GM12878 (cell line): ENCODE measurements around the gene WDHD1. TPM values are rescaled to one million over a fixed set of nuclear protein-coding genes. Genes with fewer than 3 reads are reported as not detected.
"Not testable (repeated sequence)": the region's sequence is repeated elsewhere in the genome, so short reads cannot be mapped to it uniquely, and the experiment has no call there.

Source experiments
- ATAC-seq: fragments of 200-7000 bp; cut with Tn5 transposase; 3 replicates; pipeline ENCODE4 v1.9.1; 2020; ENCODE audit warnings: mild to moderate bottlenecking, moderate library complexity
- BruUV-seq: library from RNA; stranded (reverse); fragments of 400-500 nt; replicated peaks from 2 replicates; lab custom pipeline; 2021; lab: Mats Ljungman, UMichigan
- CTCF ChIA-PET: fragments of 300-600 bp; sonication (Branson Sonifier 250); formaldehyde crosslinking; extraction: SDS; loops from one replicate; lab custom pipeline; 2021; ENCODE audit warnings: inconsistent platforms; lab: Yijun Ruan, JAX
- POLR2A ChIA-PET: fragments of 350-600 bp; formaldehyde crosslinking; extraction: SDS; loops from one replicate; lab custom pipeline; 2021; ENCODE audit warnings: inconsistent platforms; lab: Charles Lee
- RAD21 ChIA-PET: fragments of 300-600 bp; sonication (Branson Sonifier 250); formaldehyde crosslinking; loops from one replicate; lab custom pipeline; 2023; ENCODE audit warnings: antibody characterized with exemption; ENCODE audit not compliant: unreplicated experiment; lab: Charles Lee
- SMC1A ChIA-PET: fragments of 300-600 bp; sonication (Branson Sonifier 250); formaldehyde crosslinking; loops from one replicate; lab custom pipeline; 2023; ENCODE audit not compliant: unreplicated experiment, uncharacterized antibody; lab: Charles Lee
- DNase-seq: peaks from one replicate; pipeline ENCODE4 v3.0.0-alpha.2; 2011; ENCODE audit warnings: low read depth, low spot score
- FAIRE-seq: peaks from 3 replicates; lab custom pipeline; 2011; peaks lifted over from hg19 to GRCh38; lab: Jason Lieb, UNC
- H2AFZ ChIP-seq: 2 replicates; pipeline ENCODE4 v1.6.0; 2011; ENCODE audit warnings: low read depth, low read length, control low read depth; ENCODE audit not compliant: control insufficient read depth
- H3K27ac ChIP-seq: 2 replicates; pipeline ENCODE4 v1.5.1; 2011; ENCODE audit warnings: control low read depth; ENCODE audit not compliant: control insufficient read depth, insufficient read depth
- H3K27me3 ChIP-seq, 2 experiments: replicated peaks in 1 of 2; 2 replicates each; pipeline versions ENCODE4 v1.6.0 to v1.6.1; 2011; ENCODE audit warnings: low read length in 1 of 2; ENCODE audit not compliant: control insufficient read depth in 2 of 2, insufficient read depth in 2 of 2
- H3K36me3 ChIP-seq, 2 experiments: 2 replicates each; pipeline ENCODE4 v1.5.1; 2011; ENCODE audit warnings: low read length in 1 of 2; ENCODE audit not compliant: control insufficient read depth in 2 of 2, insufficient read depth in 2 of 2
- H3K4me1 ChIP-seq: 2 replicates; pipeline ENCODE4 v1.6.1; 2011; ENCODE audit warnings: mild to moderate bottlenecking, low read length, moderate library complexity, mixed read lengths; ENCODE audit not compliant: control insufficient read depth, insufficient read depth
- H3K4me2 ChIP-seq: 2 replicates; pipeline ENCODE4 v1.6.0; 2011; ENCODE audit warnings: control low read depth; ENCODE audit not compliant: control insufficient read depth, insufficient read depth
- H3K4me3 ChIP-seq: fragments of 200-600 bp; sonication (generic); 2 replicates; pipeline ENCODE4 v1.5.1; 2016
- H3K79me2 ChIP-seq: 2 replicates; pipeline ENCODE4 v1.6.0; 2011; ENCODE audit warnings: low read length; ENCODE audit not compliant: control insufficient read depth, insufficient read depth
- H3K9ac ChIP-seq: 2 replicates; pipeline ENCODE4 v1.8.0; 2011; ENCODE audit warnings: low read length, control low read depth, mixed read lengths; ENCODE audit not compliant: control insufficient read depth, insufficient read depth
- H3K9me3 ChIP-seq: replicated peaks from 3 replicates; pipeline ENCODE4 v1.5.1; 2011; ENCODE audit warnings: mild to moderate bottlenecking, low read length; ENCODE audit not compliant: control insufficient read depth, insufficient read depth
- H4K20me1 ChIP-seq: 2 replicates; pipeline ENCODE4 v1.6.0; 2011; ENCODE audit not compliant: control insufficient read depth, insufficient read depth
- GABPA ChIP-seq: IDR thresholded peaks from 2 replicates; pipeline ENCODE4 v1.6.1; 2014; ENCODE audit warnings: antibody characterized with exemption, low read depth, mild to moderate bottlenecking, inconsistent platforms
- POLR2AphosphoS2 ChIP-seq: IDR thresholded peaks from 2 replicates; pipeline ENCODE4 v1.6.1; 2011; ENCODE audit warnings: low read depth, mild to moderate bottlenecking, low read length, improper control_type of control experiment, moderate library complexity
- POLR2AphosphoS5 ChIP-seq: IDR thresholded peaks from 2 replicates; pipeline ENCODE4 v1.6.1; 2011; ENCODE audit warnings: mild to moderate bottlenecking, low read length, inconsistent platforms
- SREBF1 ChIP-seq: IDR thresholded peaks from 2 replicates; pipeline ENCODE4 v1.6.1; 2012; ENCODE audit warnings: mild to moderate bottlenecking, low read length
- TAF1 ChIP-seq: IDR thresholded peaks from 2 replicates; pipeline ENCODE4 v1.6.1; 2011; ENCODE audit warnings: mild to moderate bottlenecking, low read depth, low read length, borderline replicate concordance
- WGBS: methylation state at CpG from one replicate; pipeline ENCODE4 v1.1.6; 2016; ENCODE audit warnings: low lambda C conversion rate; ENCODE audit not compliant: insufficient replicate concordance, insufficient coverage; ENCODE audit errors: missing lambda C conversion rate; 5-methylcytosine and 5-hydroxymethylcytosine counted together
- in situ Hi-C: fragments of 300-500 bp; cut with MboI; formaldehyde crosslinking; loops from 9 replicates; pipeline ENCODE4 v1.14.3; 2018; ENCODE audit warnings: mixed read lengths
- intact Hi-C: fragments of 100-400 bp; cut with micrococcal nuclease; formaldehyde crosslinking; loops from one replicate; pipeline ENCODE4 v1.14.2; 2022; ENCODE audit not compliant: unreplicated experiment
- polyA plus RNA-seq, 11 experiments: library from polyadenylated mRNA; depleted of rRNA in 4 of 11; unstranded in 6 of 11; stranded (reverse) in 5 of 11; fragments of >200 nt; fragmentation: Nextera tagmentation in 4 of 11; fragmentation: Illumina TruSeq in 1 of 11; extraction: Ambion mirVana in 4 of 11; extraction: Trizol in 1 of 11; gene quantifications; 1 replicate in 1 of 11; 2 replicates in 10 of 11; pipeline versions ENCODE4 v1.2.1 to v1.2.3, GENCODE V29; 2011 to 2016; ENCODE audit warnings: inconsistent platforms in 2 of 11, missing spikeins in 2 of 11, low read depth in 1 of 11
- total RNA-seq, 4 experiments: library from RNA; depleted of rRNA in 3 of 4; stranded (reverse); fragments of >200 nt in 3 of 4; fragmentation: Illumina TruSeq in 1 of 4; extraction: Trizol in 1 of 4; gene quantifications; 2 replicates each; pipeline versions ENCODE4 v1.2.1 to v1.2.3, GENCODE V29; 2013 to 2021

The WDHD1 gene
- total and polyA plus RNA-seq, 10 of the 15 experiments (the other 5 are each of a cell fraction or from before 2014, with no cell fraction given), result 11.3 to 50.5 (median 32.6) TPM

GRCh38 chr14:55066223-55066622, 39.3 kb upstream of the WDHD1 start:
- TF ChIP-seq TAF1, result no peak
- TF ChIP-seq POLR2AphosphoS2, result 0 out of 2 replicates have a peak, but pooled peaks have one; percentile 31
- TF ChIP-seq, all 136 proteins: peak for 1
- no peak for FAIRE-seq
- in situ Hi-C loops (no loop called here), intact Hi-C loops (no loop called here)
- Histone ChIP-seq H4K20me1 (no peaks in the 10 kb centered on the region), H2AFZ (no peak overlapping the region), H3K9me3 (no peaks in the 10 kb centered on the region), H3K27ac (no peak overlapping the region), H3K4me3 (no peak overlapping the region), H3K27me3 (no peaks in the 10 kb centered on the region), H3K4me1 (peaks cover 9% of the 10 kb centered on the region), H3K79me2 (peaks cover 11% of the 10 kb centered on the region), H3K4me2 (no peak overlapping the region), H3K9ac (no peak overlapping the region), H3K36me3 (peaks cover 1 to 14% of the 10 kb centered on the region in 2 experiments; a peak in 3 of 4 replicates)
- WGBS, result 94% methylated on average over 1 of the region's 1 CpG
- ChIA-PET POLR2A (interaction anchor here (0.6 to 2.7 kb wide), 13 partner anchors 8 to 189 kb away, joined by 3 to 12 read pairs (median 4); no protein-coding TSS in a partner anchor), RAD21 (interaction anchor here (0.8 to 2.4 kb wide), 11 partner anchors 9 to 501 kb away, joined by 3 to 11 read pairs (median 4); partner anchors contain the start of gene MAPK1IP1L), CTCF (interaction anchor here (0.8 to 2.7 kb wide), 6 partner anchors 10 to 163 kb away, joined by 3 to 14 read pairs (median 6); partner anchors contain the start of gene MAPK1IP1L), SMC1A (interaction anchor here (0.7 to 4.2 kb wide), 12 partner anchors 8 to 177 kb away, joined by 3 to 31 read pairs (median 4); partner anchors contain the start of genes MAPK1IP1L, SOCS4 and WDHD1)
- DNase-seq, result no peak
- BruUV-seq, result no TSS peak
- peak; percentile 12 for ATAC-seq

- no peaks in the 10 kb centered on the region for H3K9me3 ChIP-seq
- CTCF ChIA-PET, result interaction anchor here (0.8 to 2.7 kb wide), 5 partner anchors 10 to 162 kb away, joined by 3 to 14 read pairs (median 9); partner anchors contain the start of gene MAPK1IP1L
- RAD21 ChIA-PET, result interaction anchor here (1.1 to 2.4 kb wide), 7 partner anchors 14 to 500 kb away, joined by 3 to 11 read pairs (median 4); partner anchors contain the start of gene MAPK1IP1L
- BruUV-seq, result no TSS peak
- no peaks in the 10 kb centered on the region for H4K20me1 ChIP-seq
- peaks cover 1 to 14% of the 10 kb centered on the region in 2 experiments; a peak in 3 of 4 replicates for H3K36me3 ChIP-seq
- FAIRE-seq, result no peak
- DNase-seq, result no peak
- 0 out of 2 replicates have a peak, but pooled peaks cover under 1% of the 10 kb centered on the region for H3K4me1 ChIP-seq
- no peaks in the 10 kb centered on the region for H3K27me3 ChIP-seq
- H3K4me3 ChIP-seq, result no peak overlapping the region
- peak; percentile 30 for ATAC-seq
- 94% methylated on average over 2 of the region's 2 CpGs for WGBS
- intact Hi-C loops, result no loop called here
- POLR2A ChIA-PET, result interaction anchor here (0.6 to 2.7 kb wide), 10 partner anchors 11 to 1793 kb away, joined by 3 to 12 read pairs (median 4); no protein-coding TSS in a partner anchor
- in situ Hi-C loops, result no loop called here
- no peak overlapping the region for H3K27ac ChIP-seq
- no peak overlapping the region for H3K9ac ChIP-seq
- H3K79me2 ChIP-seq, result peaks cover 17% of the 10 kb centered on the region
- TF ChIP-seq POLR2AphosphoS5, result peak; percentile 31; the same call in 1 of the 2 replicates
- TF ChIP-seq GABPA, result no peak
- no peak for TF ChIP-seq SREBF1
- TF ChIP-seq, all 136 proteins: peak for 1
- Histone ChIP-seq H3K4me2 (no peak overlapping the region), H2AFZ (no peak overlapping the region)
- SMC1A ChIA-PET, result interaction anchor here (0.8 to 4.2 kb wide), 11 partner anchors 8 to 117 kb away, joined by 3 to 31 read pairs (median 4); partner anchors contain the start of genes MAPK1IP1L, SOCS4 and WDHD1
These were observed 38.5 kb upstream of the WDHD1 start for GRCh38 chr14:55065411-55065810.

- in situ Hi-C loops, H2AFZ ChIP-seq, intact Hi-C loops, H3K9ac ChIP-seq, H3K4me1 ChIP-seq, H3K27me3 ChIP-seq, H3K4me2 ChIP-seq, H3K9me3 ChIP-seq, H3K27ac ChIP-seq, H4K20me1 ChIP-seq, BruUV-seq, H3K4me3 ChIP-seq, ATAC-seq, FAIRE-seq, DNase-seq: not testable (repeated sequence)
- 93% methylated on average over 2 of the region's 2 CpGs for WGBS
- ChIA-PET CTCF (interaction anchor here (1.0 to 2.7 kb wide), 4 partner anchors 10 to 161 kb away, joined by 4 to 14 read pairs (median 11); partner anchors contain the start of gene MAPK1IP1L), POLR2A (interaction anchor here (1.7 to 2.7 kb wide), 3 partner anchors 10 to 35 kb away, joined by 7 to 12 read pairs (median 8); no protein-coding TSS in a partner anchor), RAD21 (interaction anchor here (1.4 to 2.1 kb wide), 3 partner anchors 25 to 500 kb away, joined by 3 to 5 read pairs (median 3); no protein-coding TSS in a partner anchor), SMC1A (interaction anchor here (1.1 to 4.2 kb wide), 7 partner anchors 9 to 118 kb away, joined by 3 to 31 read pairs (median 6); partner anchors contain the start of gene MAPK1IP1L)
- peaks cover 22% of the 10 kb centered on the region for H3K79me2 ChIP-seq
- peaks cover 1 to 14% of the 10 kb centered on the region in 2 experiments; a peak in 3 of 4 replicates for H3K36me3 ChIP-seq
These were observed 38.0 kb upstream of the WDHD1 start for GRCh38 chr14:55064896-55065295.
